Left lung (tissue), 10 donors: ENCODE results near the gene SPINK9. TPM values are rescaled to one million over a fixed set of nuclear protein-coding genes. Genes with fewer than 3 reads are reported as not detected.

Experiments
- ATAC-seq: fragments of 200-7000 bp; cut with Tn5 transposase; one replicate; pipeline ENCODE4 v1.9.1; 2020; ENCODE audit warnings: moderate library complexity
- DNase-seq, 4 donors: peaks; one replicate each; pipeline ENCODE4 v3.0.0-alpha.2; 2013 to 2020
- H3K27ac ChIP-seq, 2 donors: fragments of 200-600 bp; sonication (generic) in 1 of 2; one replicate each; pipeline versions ENCODE4 v1.5.0 to v1.8.0; 2020 to 2021
- H3K27me3 ChIP-seq, 2 donors: fragments of 200-600 bp; sonication (generic) in 1 of 2; one replicate each; pipeline versions ENCODE4 v1.5.0 to v1.8.0; 2020 to 2021
- H3K36me3 ChIP-seq, 2 donors: fragments of 200-600 bp; sonication (generic) in 1 of 2; one replicate each; pipeline versions ENCODE4 v1.5.0 to v1.8.0; 2020 to 2021
- H3K4me1 ChIP-seq, 2 donors: fragments of 200-600 bp; one replicate each; pipeline ENCODE4 v1.8.0; 2021
- H3K4me3 ChIP-seq, 2 donors: fragments of 200-600 bp; sonication (generic) in 1 of 2; one replicate each; pipeline versions ENCODE4 v1.5.0 to v1.8.0; 2020 to 2021; ENCODE audit warnings: mild to moderate bottlenecking in 1 of 2
- H3K9me3 ChIP-seq, 2 donors: fragments of 200-600 bp; sonication (generic) in 1 of 2; one replicate each; pipeline versions ENCODE4 v1.5.0 to v1.8.0; 2020 to 2021
- CTCF ChIP-seq, 2 donors: fragments of 200-600 bp; sonication (generic) in 1 of 2; IDR thresholded peaks; one replicate each; pipeline versions ENCODE4 v1.5.0 to v1.8.0; 2021; ENCODE audit warnings: antibody characterized with exemption in 2 of 2
- intact Hi-C, 2 donors: fragments of 100-400 bp; cut with DNase I; formaldehyde crosslinking; loops; one replicate each; pipeline versions ENCODE4 v1.11.2 to v1.14.2; 2022
- polyA plus RNA-seq, 6 donors: library from polyadenylated mRNA; unstranded; fragments of 120-200 nt; gene quantifications; one replicate each; pipeline ENCODE4 v1.2.1, GENCODE V29; 2013; ENCODE audit not compliant: insufficient read length in 6 of 6
- total RNA-seq, 2 donors: library from RNA; stranded (reverse); fragmentation: NEBNext Ultra II Directional; extraction: Animal tissue kit (Norgen Biotek cat#: 25700); gene quantifications; one replicate each; pipeline ENCODE4 v1.2.1, GENCODE V29; 2021
- donor health status: DM: no; HTN: yes; CAD: no.
- donor health status: DM: no; HTN: no; CAD: no.

SPINK9 gene
- total and polyA plus RNA-seq, 8 donors: 0.34 to 0.87 (median 0.67) TPM; not detected in 2

GRCh38 chr5:148378670-148379069 lies 43.3 kb downstream of the SPINK9 start:
- Histone ChIP-seq H3K27me3 (no peaks in the 10 kb centered on the region), H3K9me3 (peaks cover 0 to 11% of the 10 kb centered on the region in 2 donors), H3K4me1 (peaks cover 0 to 21% of the 10 kb centered on the region in 2 donors), H3K4me3 (no peak overlapping the region), H3K36me3 (no peaks in the 10 kb centered on the region), H3K27ac (no peak overlapping the region)
- TF ChIP-seq CTCF (IDR thresholded peaks at IDR 0.05): no peak
- intact Hi-C loops: no loop called here
- no peak for ATAC-seq
- no peak for DNase-seq

- Histone ChIP-seq H3K36me3 (no peaks in the 10 kb centered on the region), H3K27ac (no peak overlapping the region), H3K27me3 (no peaks in the 10 kb centered on the region), H3K4me1 (peaks cover 0 to 22% of the 10 kb centered on the region in 2 donors), H3K9me3 (peaks cover 0 to 11% of the 10 kb centered on the region in 2 donors), H3K4me3 (no peak overlapping the region)
- TF ChIP-seq CTCF (IDR thresholded peaks at IDR 0.05): no peak
- ATAC-seq (peak; percentile 7), DNase-seq (no peak)
- intact Hi-C loops: no loop called here
Observed at GRCh38 chr5:148379340-148379739, 44.0 kb downstream of the SPINK9 start.

- ATAC-seq (no peak), DNase-seq (no peak)
- Histone ChIP-seq H3K4me3 (no peak overlapping the region), H3K4me1 (peaks cover 7 to 40% of the 10 kb centered on the region in 2 donors), H3K27me3 (no peaks in the 10 kb centered on the region), H3K9me3 (peaks cover 0 to 11% of the 10 kb centered on the region in 2 donors), H3K27ac (peak overlapping the region in 1 of 2 donors; percentile 85), H3K36me3 (no peaks in the 10 kb centered on the region)
- intact Hi-C loops: no loop called here
- TF ChIP-seq CTCF (IDR thresholded peaks at IDR 0.05): no peak
Observed at GRCh38 chr5:148381906-148382305, 46.5 kb downstream of the SPINK9 start.

- DNase-seq: no peak
- Histone ChIP-seq H3K27me3 (no peaks in the 10 kb centered on the region), H3K36me3 (peaks cover 0 to 9% of the 10 kb centered on the region in 2 donors), H3K9me3 (peaks cover 0 to 11% of the 10 kb centered on the region in 2 donors), H3K4me1 (peaks cover 7 to 51% of the 10 kb centered on the region in 2 donors), H3K27ac (peak overlapping the region; percentile 85 to 93), H3K4me3 (peak overlapping the region; percentile 75 to 80)
- no peak for TF ChIP-seq CTCF (IDR thresholded peaks at IDR 0.05)
- intact Hi-C loops: no loop called here
- ATAC-seq: peak; percentile 7
Observed at GRCh38 chr5:148382961-148383360, 47.6 kb downstream of the SPINK9 start.

- H3K4me3 ChIP-seq: peak within 1 kb of the TSS; percentile 75 to 80
- H3K4me1 ChIP-seq: peaks cover 7 to 59% of the 10 kb centered on the region in 2 donors
- intact Hi-C loops: no loop called here
- peak; percentile 93 to 98 (median 97) for DNase-seq
- no peaks in the 10 kb centered on the region for H3K27me3 ChIP-seq
- H3K36me3 ChIP-seq: peaks cover 0 to 14% of the 10 kb centered on the region in 2 donors
- H3K27ac ChIP-seq: peak within 1 kb of the TSS; percentile 85 to 93
- ATAC-seq: peak; percentile 97
- H3K9me3 ChIP-seq: peaks cover 0 to 5% of the 10 kb centered on the region in 2 donors
- no peak for TF ChIP-seq CTCF (IDR thresholded peaks at IDR 0.05)
Observed at GRCh38 chr5:148383564-148384379, 48.4 kb downstream of the SPINK9 start, which contains the start of gene FBXO38. TSS of gene FBXO38 (plus strand) at chr5:148383958. CDS start at chr5:148394777, 10,819 bp downstream.
